GM12872 (cell line): ENCODE results near the gene PHOX2B.

Source experiments
- CTCF ChIP-seq: IDR thresholded peaks from 3 replicates; pipeline ENCODE4 v1.5.1; 2011; ENCODE audit warnings: low read depth, mild to moderate bottlenecking, low read length, moderate library complexity; ENCODE audit not compliant: insufficient read depth

Gene PHOX2B

GRCh38 chr4:41734371-41734770 is 14.2 kb downstream of the PHOX2B start:
- no peak for TF ChIP-seq CTCF

- no peak for TF ChIP-seq CTCF
These were observed 16.9 kb downstream of the PHOX2B start for GRCh38 chr4:41731569-41732126.

GRCh38 chr4:41728573-41728913 is 20.0 kb downstream of the PHOX2B start:
- no peak for TF ChIP-seq CTCF

GRCh38 chr4:41727861-41728572 is 20.5 kb downstream of the PHOX2B start:
- TF ChIP-seq CTCF = no peak

GRCh38 chr4:41725254-41725653 is 23.3 kb downstream of the PHOX2B start:
- peak; percentile 33; the same call in 1 of the 3 replicates for TF ChIP-seq CTCF

- no peak for TF ChIP-seq CTCF
These were observed 25.2 kb downstream of the PHOX2B start for GRCh38 chr4:41723286-41723685.

GRCh38 chr4:41722181-41722580 is 26.3 kb downstream of the PHOX2B start:
- TF ChIP-seq CTCF = no peak
